Naive thymus-derived CD4-positive, alpha-beta T cell (primary cell): ENCODE results near the gene ZNF662. TPM values are rescaled to one million over a fixed set of nuclear protein-coding genes. Genes with fewer than 3 reads are reported as not detected.

Source experiments
- ATAC-seq: fragments of 150-1000 bp; cut with Tn5 transposase; 2 replicates; pipeline ENCODE4 v1.10.0; 2021; ENCODE audit warnings: mild to moderate bottlenecking, moderate library complexity
- CTCF ChIA-PET: fragments of 350-600 bp; sonication (Branson Sonifier 250); formaldehyde crosslinking; loops from one replicate; lab custom pipeline; 2021; ENCODE audit warnings: antibody characterized with exemption; lab: Charles Lee
- POLR2A ChIA-PET: fragments of 350-600 bp; sonication (Branson Sonifier 250); formaldehyde crosslinking; loops from one replicate; lab custom pipeline; 2021; ENCODE audit warnings: antibody characterized with exemption, inconsistent platforms; lab: Charles Lee
- DNase-seq, 9 donors: peaks; one replicate each; pipeline versions ENCODE4 v3.0.0 to v3.0.0-alpha.2; 2020 to 2022; ENCODE audit warnings: mixed read lengths in 1 of 9
- H3K27ac ChIP-seq: one replicate; pipeline ENCODE4 v1.7.0; 2013; ENCODE audit warnings: mild to moderate bottlenecking, low read depth, low read length, moderate library complexity
- H3K27me3 ChIP-seq, 2 donors: one replicate each; pipeline ENCODE4 v1.7.0; 2013; ENCODE audit warnings: low read length in 2 of 2, mild to moderate bottlenecking in 2 of 2, moderate library complexity in 2 of 2; ENCODE audit not compliant: control insufficient read depth in 2 of 2, insufficient read depth in 2 of 2
- H3K36me3 ChIP-seq, 3 experiments: 1 replicate in 2 of 3; 2 replicates in 1 of 3; pipeline ENCODE4 v1.7.0; 2013; ENCODE audit warnings: low read length in 3 of 3, mild to moderate bottlenecking in 3 of 3, moderate library complexity in 1 of 3; ENCODE audit not compliant: insufficient read depth in 3 of 3, control insufficient read depth in 2 of 3
- H3K4me1 ChIP-seq, 2 donors: one replicate each; pipeline ENCODE4 v1.7.0; 2013; ENCODE audit warnings: low read length in 2 of 2, mild to moderate bottlenecking in 2 of 2, moderate library complexity in 1 of 2; ENCODE audit not compliant: control insufficient read depth in 2 of 2, insufficient read depth in 2 of 2
- H3K4me3 ChIP-seq: 2 replicates; pipeline ENCODE4 v1.7.0; 2013; ENCODE audit warnings: mild to moderate bottlenecking, low read length
- H3K9me3 ChIP-seq, 3 experiments: 1 replicate in 2 of 3; 2 replicates in 1 of 3; pipeline ENCODE4 v1.7.0; 2013; ENCODE audit warnings: low read length in 3 of 3; ENCODE audit not compliant: control insufficient read depth in 2 of 3
- H3K27ac Mint-ChIP-seq, 9 donors: one replicate each; pipeline ENCODE4 v1.8.0; 2020 to 2022; ENCODE audit warnings: mixed read lengths in 9 of 9, mild to moderate bottlenecking in 8 of 9, moderate library complexity in 5 of 9, inconsistent platforms in 2 of 9
- H3K27me3 Mint-ChIP-seq, 5 donors: one replicate each; pipeline ENCODE4 v1.8.0; 2021 to 2022; ENCODE audit warnings: mixed read lengths in 5 of 5, mild to moderate bottlenecking in 1 of 5
- H3K36me3 Mint-ChIP-seq, 5 donors: one replicate each; pipeline ENCODE4 v1.8.0; 2020 to 2022; ENCODE audit warnings: mixed read lengths in 5 of 5, mild to moderate bottlenecking in 3 of 5, inconsistent platforms in 1 of 5
- H3K4me1 Mint-ChIP-seq, 7 donors: one replicate each; pipeline ENCODE4 v1.8.0; 2020 to 2022; ENCODE audit warnings: mixed read lengths in 7 of 7, mild to moderate bottlenecking in 3 of 7, inconsistent platforms in 1 of 7
- H3K4me3 Mint-ChIP-seq, 10 donors: one replicate each; pipeline ENCODE4 v1.8.0; 2020 to 2022; ENCODE audit warnings: mild to moderate bottlenecking in 10 of 10, mixed read lengths in 10 of 10, moderate library complexity in 6 of 10, inconsistent platforms in 2 of 10
- H3K9me3 Mint-ChIP-seq, 11 donors: one replicate each; pipeline ENCODE4 v1.8.0; 2020 to 2022; ENCODE audit warnings: mixed read lengths in 11 of 11, mild to moderate bottlenecking in 4 of 11, inconsistent platforms in 1 of 11, moderate library complexity in 1 of 11
- intact Hi-C, 2 donors: fragments of 100-400 bp; cut with micrococcal nuclease; formaldehyde crosslinking; loops; one replicate each; pipeline ENCODE4 v1.15.1; 2023
- polyA plus RNA-seq, 2 donors: library from polyadenylated mRNA; unstranded; fragments of 300-500 nt; fragmentation: Illumina TruSeq; gene quantifications; one replicate each; pipeline ENCODE4 v1.2.3, GENCODE V29; 2021
- total RNA-seq, 6 experiments: library from RNA in 5 of 6; stranded (reverse) in 5 of 6; gene quantifications; 1 replicate in 5 of 6; 2 replicates in 1 of 6; pipeline ENCODE4 v1.2.3 and lab custom pipeline; 2021 to 2026

The ZNF662 gene
- total and polyA plus RNA-seq, 7 experiments from 2014 or later = 0.12 to 10.4 (median 4.7) TPM

DNA sequence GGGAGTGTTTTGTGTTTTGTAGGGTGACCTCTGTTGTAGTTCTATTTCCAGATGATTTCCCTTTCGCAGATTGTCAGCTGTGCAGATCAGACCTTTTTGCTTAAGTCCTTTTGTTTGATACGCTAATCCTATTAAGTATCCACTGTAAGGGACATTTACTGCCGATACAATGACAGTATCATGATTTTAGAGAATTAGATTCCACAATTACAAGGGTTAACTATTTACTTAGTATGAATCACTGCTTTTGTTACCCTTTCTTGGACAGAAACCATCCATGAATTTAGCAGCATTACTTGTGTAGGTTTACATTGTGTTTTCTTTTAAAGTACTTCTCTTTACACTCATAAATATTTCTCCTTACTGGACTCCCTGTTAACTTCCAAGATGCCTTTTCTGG lies 31.4 kb downstream of the ZNF662 start:
- Mint-ChIP-seq H3K27me3 (peaks cover 0 to 2% (median 0%) of the 10 kb centered on the region in 5 donors), H3K27ac (peak overlapping the region in 2 of 9 donors; percentile 46 to 79), H3K4me1 (peaks cover 8 to 43% (median 35%) of the 10 kb centered on the region in 7 donors), H3K36me3 (peaks cover 0 to 5% (median 0%) of the 10 kb centered on the region in 5 donors), H3K9me3 (peaks cover 0 to 13% (median 0%) of the 10 kb centered on the region in 11 donors), H3K4me3 (peak overlapping the region in 3 of 10 donors; percentile 15 to 70 (median 54))
- Histone ChIP-seq H3K27ac (no peak overlapping the region), H3K27me3 (no peaks in the 10 kb centered on the region), H3K4me1 (peaks cover 9 to 22% of the 10 kb centered on the region in 2 donors), H3K4me3 (no peak overlapping the region), H3K36me3 (no peaks in the 10 kb centered on the region), H3K9me3 (no peaks in the 10 kb centered on the region)
- CTCF ChIA-PET = no interaction called here
- POLR2A ChIA-PET = no interaction called here
- DNase-seq (no peak), ATAC-seq (no peak)
- intact Hi-C loops = no loop called here

DNA sequence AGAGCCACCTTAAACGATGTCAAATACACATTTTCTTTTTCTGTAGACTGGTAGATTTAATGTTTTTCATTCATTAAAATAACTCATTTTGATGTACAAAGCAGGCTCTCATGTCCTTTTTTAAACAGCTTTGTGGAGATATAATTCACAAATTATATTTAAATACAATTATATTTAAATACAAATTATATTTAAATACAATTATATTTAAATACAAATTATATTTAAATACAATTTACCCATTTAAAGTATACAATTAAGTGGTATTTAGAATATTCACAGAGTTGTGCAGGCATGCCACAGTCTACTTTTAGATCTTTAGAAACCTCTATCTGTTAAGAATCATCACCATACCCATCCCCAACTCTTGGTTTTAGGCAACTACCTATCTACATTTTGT lies 36.8 kb downstream of the ZNF662 start:
- H3K27me3 ChIP-seq = no peaks in the 10 kb centered on the region
- H3K36me3 ChIP-seq = no peaks in the 10 kb centered on the region
- H3K36me3 Mint-ChIP-seq = no peaks in the 10 kb centered on the region
- H3K4me1 Mint-ChIP-seq = peaks cover 0 to 2% (median under 1%) of the 10 kb centered on the region in 7 donors
- H3K27me3 Mint-ChIP-seq = peaks cover 0 to 5% (median 0%) of the 10 kb centered on the region in 5 donors
- peaks cover 0 to 2% (median 0%) of the 10 kb centered on the region in 11 donors for H3K9me3 Mint-ChIP-seq
- ChIA-PET POLR2A (interaction anchor here (0.7 kb wide), 1 partner anchor 93 kb away, joined by 4 read pairs; no protein-coding TSS in a partner anchor), CTCF (no interaction called here)
- H3K27ac Mint-ChIP-seq = no peak overlapping the region
- no peak overlapping the region for H3K4me3 Mint-ChIP-seq
- no peaks in the 10 kb centered on the region for H3K9me3 ChIP-seq
- H3K4me1 ChIP-seq = no peaks in the 10 kb centered on the region
- no peak for ATAC-seq
- intact Hi-C loops = no loop called here
- no peak for DNase-seq
- no peak overlapping the region for H3K27ac ChIP-seq
- no peak overlapping the region for H3K4me3 ChIP-seq

DNA sequence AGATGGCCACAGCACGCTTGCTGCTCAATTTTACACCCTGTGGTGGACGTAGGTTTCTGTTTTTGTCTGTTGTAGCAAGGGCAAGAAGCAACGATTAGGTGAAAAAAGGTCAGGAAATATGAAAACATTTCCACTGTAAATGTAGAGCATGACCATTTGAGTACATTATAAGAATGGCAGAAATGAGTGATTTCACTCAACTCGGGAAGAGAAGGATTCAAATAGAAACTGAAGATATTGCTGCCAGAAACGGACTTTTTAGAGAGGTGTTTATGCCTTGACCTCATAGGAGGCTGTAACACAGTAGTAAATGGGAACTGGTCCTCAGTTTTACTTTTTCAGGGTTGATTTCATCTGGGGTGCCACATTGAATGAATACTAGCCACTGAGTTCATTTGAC lies 40.1 kb downstream of the ZNF662 start:
- no peak for ATAC-seq
- Histone ChIP-seq H3K36me3 (no peaks in the 10 kb centered on the region), H3K4me3 (no peak overlapping the region), H3K27me3 (no peaks in the 10 kb centered on the region), H3K4me1 (no peaks in the 10 kb centered on the region), H3K27ac (no peak overlapping the region), H3K9me3 (no peaks in the 10 kb centered on the region)
- no peak for DNase-seq
- Mint-ChIP-seq H3K36me3 (peaks cover 0 to 5% (median 0%) of the 10 kb centered on the region in 5 donors), H3K9me3 (peaks cover 0 to 3% (median 0%) of the 10 kb centered on the region in 11 donors), H3K4me1 (peaks cover 0 to 5% (median 0%) of the 10 kb centered on the region in 7 donors), H3K27me3 (peaks cover 0 to 4% (median 0%) of the 10 kb centered on the region in 5 donors), H3K4me3 (no peak overlapping the region), H3K27ac (no peak overlapping the region)
- POLR2A ChIA-PET = no interaction called here
- CTCF ChIA-PET = interaction anchor here (0.6 kb wide), 1 partner anchor 746 kb away, joined by 3 read pairs; no protein-coding TSS in a partner anchor
- intact Hi-C loops = no loop called here

DNA sequence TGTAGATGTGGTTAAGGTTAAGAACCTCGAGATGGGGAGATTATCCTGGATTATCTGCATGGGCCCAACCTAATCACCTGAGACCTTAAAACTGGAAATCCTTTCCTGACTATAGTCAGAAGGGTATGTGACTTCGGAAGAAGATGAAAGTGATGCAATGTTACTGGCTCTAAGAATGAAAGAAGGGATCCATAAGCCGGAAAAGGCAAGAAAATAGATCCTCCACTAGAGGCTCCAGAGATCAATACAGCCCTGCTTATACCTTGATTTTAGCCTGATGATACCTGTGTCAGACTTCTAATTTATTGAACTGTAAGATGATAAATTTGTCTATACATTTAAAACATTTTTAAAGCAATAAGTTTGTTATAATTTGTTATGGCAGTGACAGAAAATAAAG lies 51.6 kb downstream of the ZNF662 start:
- CTCF ChIA-PET = no interaction called here
- H3K4me3 Mint-ChIP-seq = no peak overlapping the region

DNA sequence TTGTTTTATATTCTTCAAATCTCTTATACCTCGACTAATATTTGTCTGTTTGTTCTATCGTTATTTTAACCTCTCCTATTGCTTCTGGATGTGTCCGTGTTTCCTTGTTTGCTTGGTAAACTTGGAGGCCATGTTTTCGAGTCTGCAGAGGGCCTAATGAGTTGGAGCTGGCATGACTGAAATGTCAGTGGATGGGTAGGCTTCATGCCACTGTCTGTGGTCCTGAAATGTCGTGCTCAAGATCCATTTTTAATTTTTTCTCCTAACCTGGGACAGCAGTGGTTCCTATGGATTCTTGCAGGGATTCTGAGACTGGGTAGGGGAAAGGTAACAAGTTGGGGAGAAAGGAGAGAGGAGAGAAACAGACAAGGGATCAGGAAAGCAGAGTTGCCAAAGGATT lies 54.3 kb downstream of the ZNF662 start:
- Mint-ChIP-seq H3K27ac (peak overlapping the region in 1 of 9 donors; percentile 48), H3K4me1 (peaks cover 0 to 29% (median 26%) of the 10 kb centered on the region in 7 donors), H3K36me3 (no peaks in the 10 kb centered on the region), H3K4me3 (no peak overlapping the region), H3K9me3 (peaks cover 0 to 2% (median 0%) of the 10 kb centered on the region in 11 donors), H3K27me3 (peaks cover 0 to 15% (median 3%) of the 10 kb centered on the region in 5 donors)
- ATAC-seq = no peak
- H3K36me3 ChIP-seq = no peaks in the 10 kb centered on the region
- no peaks in the 10 kb centered on the region for H3K9me3 ChIP-seq
- no peak for DNase-seq
- H3K4me1 ChIP-seq = peaks cover 0 to 20% of the 10 kb centered on the region in 2 donors
- no peak overlapping the region for H3K4me3 ChIP-seq
- ChIA-PET POLR2A (interaction anchor here (1.6 kb wide), 1 partner anchor 111 kb away, joined by 4 read pairs; no protein-coding TSS in a partner anchor), CTCF (interaction anchor here (0.8 to 5.1 kb wide), 9 partner anchors 11 to 553 kb away, joined by 3 to 53 read pairs (median 5); no protein-coding TSS in a partner anchor)
- intact Hi-C loops = loop anchor here (2.0 to 10.0 kb wide), 5 partner anchors 47 to 675 kb away; partner anchors contain the start of gene SNRK (in 1 of the 2)
- H3K27me3 ChIP-seq = no peaks in the 10 kb centered on the region
- H3K27ac ChIP-seq = no peak overlapping the region

More for the DNA sequence above, 51.6 kb downstream of the ZNF662 start:
- H3K4me1 Mint-ChIP-seq = peaks cover 0 to 11% (median 10%) of the 10 kb centered on the region in 7 donors
- H3K9me3 ChIP-seq = no peaks in the 10 kb centered on the region
- H3K27me3 ChIP-seq = no peaks in the 10 kb centered on the region
- no peak overlapping the region for H3K4me3 ChIP-seq
- DNase-seq (no peak), ATAC-seq (no peak)
- intact Hi-C loops = no loop called here
- peaks cover 0 to 3% (median 0%) of the 10 kb centered on the region in 11 donors for H3K9me3 Mint-ChIP-seq
- POLR2A ChIA-PET = no interaction called here
- H3K4me1 ChIP-seq = peaks cover 0 to 4% of the 10 kb centered on the region in 2 donors
- H3K27me3 Mint-ChIP-seq = peaks cover 0 to 8% (median 3%) of the 10 kb centered on the region in 5 donors
- peaks cover 0 to 4% (median 0%) of the 10 kb centered on the region in 5 donors for H3K36me3 Mint-ChIP-seq
- no peak overlapping the region for H3K27ac ChIP-seq
- H3K27ac Mint-ChIP-seq = no peak overlapping the region
- no peaks in the 10 kb centered on the region for H3K36me3 ChIP-seq

DNA sequence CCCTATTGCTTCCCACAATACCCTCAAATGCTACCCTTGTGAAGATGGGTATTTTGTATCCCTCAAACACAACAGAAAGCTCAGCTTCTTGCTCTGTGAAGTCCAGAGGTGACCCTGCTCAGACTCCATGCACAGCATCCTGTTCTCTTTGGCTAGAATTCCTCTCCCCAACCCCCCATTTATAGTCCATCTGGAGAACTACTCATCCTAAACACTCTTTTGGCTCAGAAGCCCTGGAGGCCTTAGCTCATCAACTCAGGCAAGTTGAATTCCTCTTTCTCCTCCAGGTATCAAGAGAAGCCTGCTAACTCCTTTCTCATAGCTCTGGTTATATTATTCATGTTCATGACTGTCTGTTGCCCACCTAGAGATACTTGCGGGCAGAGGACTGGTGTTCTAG lies 54.8 kb downstream of the ZNF662 start:
- CTCF ChIA-PET = interaction anchor here (0.8 to 5.1 kb wide), 18 partner anchors 110 to 793 kb away, joined by 3 to 53 read pairs (median 5); no protein-coding TSS in a partner anchor
- H3K27ac Mint-ChIP-seq = no peak overlapping the region
- H3K4me1 Mint-ChIP-seq = peaks cover 0 to 34% (median 32%) of the 10 kb centered on the region in 7 donors
- peaks cover 0 to 17% (median 3%) of the 10 kb centered on the region in 5 donors for H3K27me3 Mint-ChIP-seq
- ATAC-seq (no peak), DNase-seq (no peak)
- Histone ChIP-seq H3K36me3 (no peaks in the 10 kb centered on the region), H3K4me1 (peaks cover 0 to 25% of the 10 kb centered on the region in 2 donors), H3K9me3 (no peaks in the 10 kb centered on the region), H3K4me3 (no peak overlapping the region), H3K27ac (no peak overlapping the region), H3K27me3 (no peaks in the 10 kb centered on the region)
- no peaks in the 10 kb centered on the region for H3K36me3 Mint-ChIP-seq
- POLR2A ChIA-PET = interaction anchor here (0.9 to 1.6 kb wide), 2 partner anchors 111 to 202 kb away, joined by 4 read pairs; no protein-coding TSS in a partner anchor
- no peak overlapping the region for H3K4me3 Mint-ChIP-seq
- intact Hi-C loops = loop anchor here (1.0 to 10.0 kb wide), 10 partner anchors 47 to 674 kb away; partner anchors contain the start of gene SNRK (in 1 of the 2)
- peaks cover 0 to 2% (median 0%) of the 10 kb centered on the region in 11 donors for H3K9me3 Mint-ChIP-seq
